Panc1 (cell line): Measurements from ENCODE around the gene SHISA9. TPM values are rescaled to one million over a fixed set of nuclear protein-coding genes. Genes with fewer than 3 reads are reported as not detected.

Experiments used
- ATAC-seq: fragments of 200-7000 bp; cut with Tn5 transposase; 2 replicates; pipeline ENCODE4 v1.9.1; 2020; ENCODE audit warnings: mild to moderate bottlenecking, moderate library complexity
- BruUV-seq: library from RNA; stranded (reverse); fragments of 400-500 nt; replicated peaks from 2 replicates; lab custom pipeline; 2021; lab: Mats Ljungman, UMichigan
- CTCF ChIA-PET: fragments of 300-600 bp; sonication (Branson Sonifier 250); formaldehyde crosslinking; loops from one replicate; lab custom pipeline; 2022; ENCODE audit warnings: antibody characterized with exemption; lab: Charles Lee
- POLR2A ChIA-PET: fragments of 300-600 bp; sonication (Branson Sonifier 250); formaldehyde crosslinking; loops from one replicate; lab custom pipeline; 2022; ENCODE audit warnings: antibody characterized with exemption; lab: Charles Lee
- DNase-seq: peaks from one replicate; pipeline ENCODE4 v3.0.0-alpha.2; 2010; ENCODE audit warnings: low read depth, low spot score
- H3K27ac ChIP-seq: 2 replicates; pipeline ENCODE4 v1.5.1; 2011; ENCODE audit warnings: mild to moderate bottlenecking, low read length, inconsistent platforms
- H3K27me3 ChIP-seq: fragments of 200-500 bp; sonication (Bioruptor generic); 2 replicates; pipeline ENCODE4 v1.6.0; 2014; ENCODE audit warnings: low read length, inconsistent platforms; ENCODE audit not compliant: control insufficient read depth, insufficient read depth
- H3K36me3 ChIP-seq: fragments of 200-500 bp; sonication (Bioruptor generic); 2 replicates; pipeline ENCODE4 v1.5.1; 2014; ENCODE audit warnings: inconsistent platforms, mild to moderate bottlenecking, low read length, moderate library complexity; ENCODE audit not compliant: control insufficient read depth, insufficient read depth
- H3K4me1 ChIP-seq: 2 replicates; pipeline ENCODE4 v1.5.1; 2011; ENCODE audit warnings: inconsistent platforms, mild to moderate bottlenecking, low read length, moderate library complexity; ENCODE audit not compliant: control insufficient read depth, insufficient read depth
- H3K4me3 ChIP-seq, 2 experiments: 2 replicates each; pipeline ENCODE4 v1.5.1; 2011 to 2012; ENCODE audit warnings: low read depth in 2 of 2, low read length in 2 of 2, mild to moderate bottlenecking in 2 of 2, inconsistent platforms in 1 of 2, moderate library complexity in 1 of 2
- H3K9me3 ChIP-seq: fragments of 200-500 bp; sonication (Bioruptor generic); 2 replicates; pipeline ENCODE4 v1.5.1; 2014; ENCODE audit warnings: low read depth, mild to moderate bottlenecking, inconsistent platforms, low read length, moderate library complexity; ENCODE audit not compliant: control insufficient read depth, insufficient read depth
- POLR2AphosphoS5 ChIP-seq: IDR thresholded peaks from 2 replicates; pipeline ENCODE4 v1.6.1; 2012; ENCODE audit warnings: mild to moderate bottlenecking, low read depth, low read length, moderate library complexity
- SIN3A ChIP-seq: IDR thresholded peaks from 2 replicates; pipeline ENCODE4 v1.6.1; 2012; ENCODE audit warnings: low read depth, mild to moderate bottlenecking, low read length, moderate library complexity, borderline replicate concordance; ENCODE audit not compliant: insufficient read depth
- TCF7L2 ChIP-seq: IDR thresholded peaks from 2 replicates; pipeline ENCODE4 v1.6.1; 2011; ENCODE audit warnings: mild to moderate bottlenecking, low read depth, low read length, inconsistent platforms
- in situ Hi-C: cut with HindIII; loops from 2 replicates; pipeline ENCODE4 v1.10.0; 2016; ENCODE audit warnings: low sequenced_read_pairs, low pct_unique_long_range_greater_than_20kb
- intact Hi-C: fragments of 100-400 bp; cut with micrococcal nuclease; formaldehyde crosslinking; loops from one replicate; pipeline ENCODE4 v1.10.0; 2022; ENCODE audit not compliant: unreplicated experiment
- total RNA-seq: library from RNA; stranded (reverse); gene quantifications from one replicate; pipeline ENCODE4 v1.2.1, GENCODE V29; 2021; ENCODE audit not compliant: unreplicated experiment
- TF ChIP-seq, protein P1 (sequence below), 2 experiments: IDR thresholded peaks; 2 replicates each; pipeline ENCODE4 v1.6.1; 2011 to 2012; ENCODE audit warnings: low read depth in 2 of 2, control low read depth in 1 of 2, low read length in 1 of 2, mild to moderate bottlenecking in 1 of 2, moderate library complexity in 1 of 2; ENCODE audit not compliant: insufficient read depth in 1 of 2
- TF ChIP-seq, protein P2 (sequence below): fragments of 450-650 bp; IDR thresholded peaks from 2 replicates; pipeline ENCODE4 v1.5.1; 2017; ENCODE audit warnings: mild to moderate bottlenecking

Gene SHISA9
- total RNA-seq, 1 experiment from 2014 or later = 0.10 TPM

GRCh38 chr16:12930881-12931280 is 29.5 kb downstream of the SHISA9 start:
- H3K36me3 ChIP-seq = no peaks in the 10 kb centered on the region
- TF ChIP-seq TCF7L2 (no peak), SIN3A (no peak), POLR2AphosphoS5 (no peak)
- TF ChIP-seq, protein P1, sequence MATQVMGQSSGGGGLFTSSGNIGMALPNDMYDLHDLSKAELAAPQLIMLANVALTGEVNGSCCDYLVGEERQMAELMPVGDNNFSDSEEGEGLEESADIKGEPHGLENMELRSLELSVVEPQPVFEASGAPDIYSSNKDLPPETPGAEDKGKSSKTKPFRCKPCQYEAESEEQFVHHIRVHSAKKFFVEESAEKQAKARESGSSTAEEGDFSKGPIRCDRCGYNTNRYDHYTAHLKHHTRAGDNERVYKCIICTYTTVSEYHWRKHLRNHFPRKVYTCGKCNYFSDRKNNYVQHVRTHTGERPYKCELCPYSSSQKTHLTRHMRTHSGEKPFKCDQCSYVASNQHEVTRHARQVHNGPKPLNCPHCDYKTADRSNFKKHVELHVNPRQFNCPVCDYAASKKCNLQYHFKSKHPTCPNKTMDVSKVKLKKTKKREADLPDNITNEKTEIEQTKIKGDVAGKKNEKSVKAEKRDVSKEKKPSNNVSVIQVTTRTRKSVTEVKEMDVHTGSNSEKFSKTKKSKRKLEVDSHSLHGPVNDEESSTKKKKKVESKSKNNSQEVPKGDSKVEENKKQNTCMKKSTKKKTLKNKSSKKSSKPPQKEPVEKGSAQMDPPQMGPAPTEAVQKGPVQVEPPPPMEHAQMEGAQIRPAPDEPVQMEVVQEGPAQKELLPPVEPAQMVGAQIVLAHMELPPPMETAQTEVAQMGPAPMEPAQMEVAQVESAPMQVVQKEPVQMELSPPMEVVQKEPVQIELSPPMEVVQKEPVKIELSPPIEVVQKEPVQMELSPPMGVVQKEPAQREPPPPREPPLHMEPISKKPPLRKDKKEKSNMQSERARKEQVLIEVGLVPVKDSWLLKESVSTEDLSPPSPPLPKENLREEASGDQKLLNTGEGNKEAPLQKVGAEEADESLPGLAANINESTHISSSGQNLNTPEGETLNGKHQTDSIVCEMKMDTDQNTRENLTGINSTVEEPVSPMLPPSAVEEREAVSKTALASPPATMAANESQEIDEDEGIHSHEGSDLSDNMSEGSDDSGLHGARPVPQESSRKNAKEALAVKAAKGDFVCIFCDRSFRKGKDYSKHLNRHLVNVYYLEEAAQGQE (IDR thresholded peaks at IDR 0.05; ENCODE audit: insufficient read depth in 1 of 2, low read depth in 2 of 2, low read length in 1 of 2) = no peak
- TF ChIP-seq, protein P2, sequence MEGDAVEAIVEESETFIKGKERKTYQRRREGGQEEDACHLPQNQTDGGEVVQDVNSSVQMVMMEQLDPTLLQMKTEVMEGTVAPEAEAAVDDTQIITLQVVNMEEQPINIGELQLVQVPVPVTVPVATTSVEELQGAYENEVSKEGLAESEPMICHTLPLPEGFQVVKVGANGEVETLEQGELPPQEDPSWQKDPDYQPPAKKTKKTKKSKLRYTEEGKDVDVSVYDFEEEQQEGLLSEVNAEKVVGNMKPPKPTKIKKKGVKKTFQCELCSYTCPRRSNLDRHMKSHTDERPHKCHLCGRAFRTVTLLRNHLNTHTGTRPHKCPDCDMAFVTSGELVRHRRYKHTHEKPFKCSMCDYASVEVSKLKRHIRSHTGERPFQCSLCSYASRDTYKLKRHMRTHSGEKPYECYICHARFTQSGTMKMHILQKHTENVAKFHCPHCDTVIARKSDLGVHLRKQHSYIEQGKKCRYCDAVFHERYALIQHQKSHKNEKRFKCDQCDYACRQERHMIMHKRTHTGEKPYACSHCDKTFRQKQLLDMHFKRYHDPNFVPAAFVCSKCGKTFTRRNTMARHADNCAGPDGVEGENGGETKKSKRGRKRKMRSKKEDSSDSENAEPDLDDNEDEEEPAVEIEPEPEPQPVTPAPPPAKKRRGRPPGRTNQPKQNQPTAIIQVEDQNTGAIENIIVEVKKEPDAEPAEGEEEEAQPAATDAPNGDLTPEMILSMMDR = no peak
- in situ Hi-C loops = no loop called here
- no peak overlapping the region for H3K4me3 ChIP-seq
- H3K27ac ChIP-seq = no peak overlapping the region
- ATAC-seq (no peak), DNase-seq (no peak)
- POLR2A ChIA-PET = no interaction called here
- H3K9me3 ChIP-seq = no peaks in the 10 kb centered on the region
- H3K27me3 ChIP-seq = no peaks in the 10 kb centered on the region
- no TSS peak for BruUV-seq
- H3K4me1 ChIP-seq = no peaks in the 10 kb centered on the region
- intact Hi-C loops = no loop called here
- CTCF ChIA-PET = no interaction called here

DNA sequence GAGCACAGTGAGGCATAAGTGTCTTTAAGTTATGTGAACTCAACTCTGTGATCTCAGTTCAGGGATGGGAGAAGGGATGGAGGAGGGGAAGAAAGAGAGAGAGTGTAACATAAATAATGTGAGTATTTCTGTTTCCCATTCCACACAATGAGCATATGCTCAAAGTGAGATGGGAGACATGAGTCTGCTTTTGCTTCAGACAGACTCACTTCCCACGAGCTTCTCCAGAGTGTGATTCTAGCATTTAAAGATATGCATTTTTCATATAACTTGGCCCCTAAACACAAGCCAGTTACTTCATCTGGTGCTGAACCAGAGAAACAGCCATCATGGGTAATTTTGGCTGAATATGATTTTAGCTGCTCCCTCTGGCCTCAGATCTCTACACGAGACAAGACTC is 35.0 kb downstream of the SHISA9 start:
- H3K4me1 ChIP-seq = no peaks in the 10 kb centered on the region
- H3K27ac ChIP-seq = no peak overlapping the region
- TF ChIP-seq, protein P2 = no peak
- TF ChIP-seq SIN3A (no peak), POLR2AphosphoS5 (no peak), TCF7L2 (no peak)
- TF ChIP-seq, protein P1 (IDR thresholded peaks at IDR 0.05; ENCODE audit: insufficient read depth in 1 of 2, low read depth in 2 of 2, low read length in 1 of 2) = no peak
- H3K4me3 ChIP-seq = no peak overlapping the region
- no peaks in the 10 kb centered on the region for H3K27me3 ChIP-seq
- ChIA-PET CTCF (no interaction called here), POLR2A (no interaction called here)
- H3K9me3 ChIP-seq = no peaks in the 10 kb centered on the region
- ATAC-seq (no peak), DNase-seq (no peak)
- H3K36me3 ChIP-seq = no peaks in the 10 kb centered on the region
- intact Hi-C loops (no loop called here), in situ Hi-C loops (no loop called here)
- no TSS peak for BruUV-seq
